ENCODE results near the gene OR2B2. TPM values are rescaled to one million over a fixed set of nuclear protein-coding genes. Genes with fewer than 3 reads are reported as not detected.

OR2B2 gene
- total RNA-seq, 1 experiment from 2014 or later = not detected

DNA sequence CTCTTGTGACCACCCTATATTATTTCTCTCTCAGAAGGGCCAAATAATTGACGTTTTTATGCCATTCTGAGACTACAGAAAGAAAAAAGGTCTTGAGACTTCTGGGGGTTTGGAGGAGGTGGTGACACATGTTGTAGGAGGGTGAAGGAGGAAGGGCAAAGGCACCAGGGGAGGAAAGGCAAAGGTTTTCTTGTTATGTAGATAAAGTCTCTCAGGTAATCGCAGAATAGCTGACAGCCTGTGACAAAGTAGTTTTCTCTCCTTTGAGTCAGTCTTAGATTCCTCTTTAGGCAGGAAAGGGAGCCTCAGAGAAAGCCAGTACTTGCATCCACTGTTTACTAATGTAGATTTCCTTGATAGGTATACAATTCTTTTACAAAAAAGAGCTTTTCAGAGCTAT lies 23.6 kb downstream of the OR2B2 start:
- H3K27ac ChIP-seq = no peak overlapping the region
- no peaks in the 10 kb centered on the region for H3K36me3 ChIP-seq
- H3K4me3 ChIP-seq = no peak overlapping the region
- DNase-seq = no peak
- no peaks in the 10 kb centered on the region for H3K27me3 ChIP-seq
- H3K9me3 ChIP-seq (replicated peaks) = no peaks in the 10 kb centered on the region
- no peaks in the 10 kb centered on the region for H3K4me1 ChIP-seq

DNA sequence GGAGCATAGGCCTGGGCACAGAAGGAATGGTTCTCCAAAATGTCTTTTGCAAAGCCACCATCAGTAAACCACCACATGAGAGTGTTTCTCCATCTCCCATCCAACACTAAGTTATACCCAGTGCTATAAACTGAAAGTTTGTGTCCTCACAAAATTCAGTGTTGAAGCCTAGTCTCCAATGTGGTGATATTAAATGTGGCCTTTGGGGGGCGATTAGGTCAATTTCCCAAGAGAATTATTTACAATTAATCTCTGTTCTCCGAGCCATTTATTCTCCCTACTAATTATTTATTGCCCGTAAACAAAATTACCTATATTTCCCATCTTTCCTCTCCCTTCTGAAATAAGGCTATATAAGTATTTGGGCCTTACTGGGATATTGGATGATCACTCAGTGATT lies 26.1 kb downstream of the OR2B2 start:
- no peak overlapping the region for H3K27ac ChIP-seq
- H3K9me3 ChIP-seq (replicated peaks) = no peaks in the 10 kb centered on the region
- H3K4me1 ChIP-seq = no peaks in the 10 kb centered on the region
- no peak overlapping the region for H3K4me3 ChIP-seq
- no peak for DNase-seq
- H3K36me3 ChIP-seq = no peaks in the 10 kb centered on the region
- no peaks in the 10 kb centered on the region for H3K27me3 ChIP-seq

DNA sequence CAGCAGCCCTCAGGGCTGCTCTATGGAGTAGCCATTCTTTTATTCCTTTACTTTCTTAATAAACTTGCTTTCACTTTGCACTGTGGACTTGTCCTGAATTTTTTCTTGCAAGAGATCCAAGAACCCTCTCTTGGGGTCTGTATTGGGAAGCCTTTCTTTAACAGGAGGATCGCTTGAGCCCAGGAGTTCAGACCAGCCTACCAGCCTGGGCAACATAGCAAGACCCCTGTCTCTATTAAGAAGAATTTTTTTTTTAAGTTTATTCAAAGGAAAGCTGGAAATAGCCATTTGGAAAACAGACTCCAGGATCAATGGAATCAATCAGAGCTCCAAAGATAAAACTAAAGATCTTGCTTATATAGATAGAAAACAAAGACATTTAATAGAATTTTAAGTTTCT lies 29.1 kb downstream of the OR2B2 start:
- no peak for DNase-seq
- Histone ChIP-seq H3K4me3 (no peak overlapping the region), H3K9me3 (replicated peaks) (no peaks in the 10 kb centered on the region), H3K27ac (no peak overlapping the region), H3K36me3 (no peaks in the 10 kb centered on the region), H3K4me1 (no peaks in the 10 kb centered on the region), H3K27me3 (no peaks in the 10 kb centered on the region)

- Histone ChIP-seq H3K4me1 (no peaks in the 10 kb centered on the region), H3K27ac (no peak overlapping the region), H3K4me3 (no peak overlapping the region), H3K27me3 (no peaks in the 10 kb centered on the region), H3K9me3 (replicated peaks) (no peaks in the 10 kb centered on the region), H3K36me3 (no peaks in the 10 kb centered on the region)
- no peak for DNase-seq
Observed at GRCh38 chr6:27882624-27883023, 29.6 kb downstream of the OR2B2 start.

DNA sequence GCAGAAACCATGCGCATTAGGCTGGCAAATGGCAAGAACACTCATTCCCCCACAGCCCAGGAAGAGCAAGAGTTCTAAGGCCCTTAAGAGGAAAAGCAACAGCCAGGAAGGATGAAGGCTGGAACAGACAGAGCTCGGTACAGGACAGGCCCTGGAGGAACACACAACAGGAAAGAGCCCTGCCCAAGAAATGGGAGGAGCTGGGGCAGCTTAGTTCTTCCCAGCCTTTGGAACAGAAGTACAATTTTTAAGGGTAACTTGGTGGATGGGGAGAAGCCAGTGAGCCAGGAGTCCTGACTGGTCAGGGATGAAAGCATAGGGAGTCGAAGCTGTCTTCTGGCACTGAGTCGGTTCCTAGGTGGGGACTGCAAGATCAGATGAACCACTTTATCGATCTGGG lies 32.4 kb downstream of the OR2B2 start:
- no peak for DNase-seq
- Histone ChIP-seq H3K36me3 (no peaks in the 10 kb centered on the region), H3K4me1 (no peaks in the 10 kb centered on the region), H3K27me3 (no peaks in the 10 kb centered on the region), H3K4me3 (no peak overlapping the region), H3K27ac (no peak overlapping the region), H3K9me3 (replicated peaks) (no peaks in the 10 kb centered on the region)

- no peak for DNase-seq
- no peaks in the 10 kb centered on the region for H3K27me3 ChIP-seq
- H3K27ac ChIP-seq = peak overlapping the region; percentile 97
- peak overlapping the region; percentile 59 for H3K4me3 ChIP-seq
- H3K4me1 ChIP-seq = no peaks in the 10 kb centered on the region
- H3K36me3 ChIP-seq = no peaks in the 10 kb centered on the region
- H3K9me3 ChIP-seq (replicated peaks) = no peaks in the 10 kb centered on the region
Observed at GRCh38 chr6:27874016-27874415, 38.2 kb downstream of the OR2B2 start.

GRCh38 chr6:27873021-27873940 lies 38.9 kb downstream of the OR2B2 start:
- DNase-seq = peak; percentile 80 to 86

GRCh38 chr6:27872642-27873020 lies 39.6 kb downstream of the OR2B2 start:
- no peak for DNase-seq
- no peaks in the 10 kb centered on the region for H3K36me3 ChIP-seq
- no peaks in the 10 kb centered on the region for H3K4me1 ChIP-seq

More at GRCh38 chr6:27873021-27873940, 38.9 kb downstream of the OR2B2 start:
- Histone ChIP-seq H3K27ac (peak overlapping the region; percentile 97), H3K9me3 (replicated peaks) (no peaks in the 10 kb centered on the region), H3K36me3 (no peaks in the 10 kb centered on the region), H3K27me3 (no peaks in the 10 kb centered on the region), H3K4me1 (no peaks in the 10 kb centered on the region), H3K4me3 (peak overlapping the region; percentile 59)

DNA sequence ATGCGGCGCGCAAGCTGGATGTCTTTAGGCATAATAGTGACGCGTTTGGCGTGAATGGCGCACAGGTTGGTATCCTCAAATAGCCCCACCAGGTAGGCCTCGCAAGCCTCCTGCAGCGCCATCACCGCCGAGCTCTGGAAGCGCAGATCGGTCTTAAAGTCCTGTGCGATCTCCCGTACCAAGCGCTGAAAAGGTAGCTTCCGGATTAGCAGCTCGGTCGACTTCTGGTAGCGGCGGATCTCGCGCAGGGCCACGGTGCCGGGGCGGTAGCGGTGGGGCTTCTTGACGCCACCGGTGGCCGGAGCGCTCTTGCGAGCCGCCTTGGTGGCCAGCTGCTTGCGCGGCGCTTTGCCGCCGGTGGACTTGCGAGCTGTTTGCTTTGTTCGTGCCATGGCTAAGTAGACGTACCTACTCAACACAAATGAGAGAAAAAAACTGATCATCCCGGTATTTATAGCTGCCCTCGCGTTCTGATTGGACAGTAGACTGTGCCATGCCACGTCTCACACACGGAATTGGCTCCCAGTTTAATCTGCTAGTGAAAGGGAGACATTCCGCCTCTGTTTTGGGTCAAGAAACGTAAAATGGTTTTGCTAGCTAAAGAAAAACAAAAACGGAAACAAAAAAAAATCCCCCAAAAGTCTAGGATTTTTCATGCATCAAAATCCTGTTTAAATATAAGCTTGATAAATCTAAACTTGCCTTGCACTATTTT lies 40.1 kb downstream of the OR2B2 start:
- Histone ChIP-seq H3K27me3 (no peaks in the 10 kb centered on the region), H3K27ac (peak overlapping the region; percentile 97), H3K4me3 (peak overlapping the region; percentile 59), H3K36me3 (no peaks in the 10 kb centered on the region), H3K9me3 (replicated peaks) (no peaks in the 10 kb centered on the region), H3K4me1 (no peaks in the 10 kb centered on the region)
- peak; percentile 86 to 95 for DNase-seq

More at GRCh38 chr6:27872642-27873020, 39.6 kb downstream of the OR2B2 start:
- H3K4me3 ChIP-seq = peak overlapping the region; percentile 59
- no peaks in the 10 kb centered on the region for H3K9me3 ChIP-seq (replicated peaks)
- H3K27me3 ChIP-seq = no peaks in the 10 kb centered on the region
- H3K27ac ChIP-seq = peak overlapping the region; percentile 97

- H3K4me3 ChIP-seq = no peak overlapping the region
- no peak overlapping the region for H3K27ac ChIP-seq
- no peaks in the 10 kb centered on the region for H3K27me3 ChIP-seq
- no peak for DNase-seq
- H3K36me3 ChIP-seq = no peaks in the 10 kb centered on the region
- H3K4me1 ChIP-seq = no peaks in the 10 kb centered on the region
- no peaks in the 10 kb centered on the region for H3K9me3 ChIP-seq (replicated peaks)
Observed at GRCh38 chr6:27870291-27870870, 41.8 kb downstream of the OR2B2 start.

- H3K36me3 ChIP-seq = no peaks in the 10 kb centered on the region
- no peak overlapping the region for H3K4me3 ChIP-seq
- no peaks in the 10 kb centered on the region for H3K4me1 ChIP-seq
- H3K9me3 ChIP-seq (replicated peaks) = no peaks in the 10 kb centered on the region
- H3K27ac ChIP-seq = peak overlapping the region; percentile 84
- no peak for DNase-seq
- no peaks in the 10 kb centered on the region for H3K27me3 ChIP-seq
Observed at GRCh38 chr6:27868311-27868710, 43.9 kb downstream of the OR2B2 start.

GRCh38 chr6:27867945-27868300 lies 44.3 kb downstream of the OR2B2 start:
- no peaks in the 10 kb centered on the region for H3K27me3 ChIP-seq
- peak overlapping the region; percentile 51 for H3K4me3 ChIP-seq
- H3K36me3 ChIP-seq = no peaks in the 10 kb centered on the region
- DNase-seq = peak in 1 of 2 experiments; percentile 22
- H3K4me1 ChIP-seq = no peaks in the 10 kb centered on the region
- peak overlapping the region; percentile 84 for H3K27ac ChIP-seq
- H3K9me3 ChIP-seq (replicated peaks) = no peaks in the 10 kb centered on the region

- no peaks in the 10 kb centered on the region for H3K9me3 ChIP-seq (replicated peaks)
- H3K27ac ChIP-seq = peak overlapping the region; percentile 84
- DNase-seq = peak; percentile 65 to 72
- H3K27me3 ChIP-seq = no peaks in the 10 kb centered on the region
- H3K4me3 ChIP-seq = peak overlapping the region; percentile 51
- H3K4me1 ChIP-seq = no peaks in the 10 kb centered on the region
- H3K36me3 ChIP-seq = no peaks in the 10 kb centered on the region
Observed at GRCh38 chr6:27867051-27867944, 44.9 kb downstream of the OR2B2 start.

GRCh38 chr6:27866357-27867050 lies 45.7 kb downstream of the OR2B2 start:
- Histone ChIP-seq H3K4me3 (peak overlapping the region; percentile 51), H3K27me3 (no peaks in the 10 kb centered on the region), H3K27ac (peak overlapping the region; percentile 84), H3K4me1 (no peaks in the 10 kb centered on the region), H3K36me3 (no peaks in the 10 kb centered on the region), H3K9me3 (replicated peaks) (no peaks in the 10 kb centered on the region)
- peak; percentile 22 to 54 for DNase-seq
